ENCODE measurements around the gene CADPS2.

CADPS2 gene

GRCh38 chr7:122789156-122789555, 97.1 kb downstream of the CADPS2 start:
- in situ Hi-C loops (cut with MboI; ENCODE audit: low sequenced_read_pairs): no loop called here

GRCh38 chr7:122770686-122771335, 115.4 kb downstream of the CADPS2 start:
- in situ Hi-C loops (cut with MboI; ENCODE audit: low sequenced_read_pairs): no loop called here

- in situ Hi-C loops (cut with MboI; ENCODE audit: low sequenced_read_pairs): no loop called here
Measured at GRCh38 chr7:122768827-122769226, 117.4 kb downstream of the CADPS2 start.

DNA sequence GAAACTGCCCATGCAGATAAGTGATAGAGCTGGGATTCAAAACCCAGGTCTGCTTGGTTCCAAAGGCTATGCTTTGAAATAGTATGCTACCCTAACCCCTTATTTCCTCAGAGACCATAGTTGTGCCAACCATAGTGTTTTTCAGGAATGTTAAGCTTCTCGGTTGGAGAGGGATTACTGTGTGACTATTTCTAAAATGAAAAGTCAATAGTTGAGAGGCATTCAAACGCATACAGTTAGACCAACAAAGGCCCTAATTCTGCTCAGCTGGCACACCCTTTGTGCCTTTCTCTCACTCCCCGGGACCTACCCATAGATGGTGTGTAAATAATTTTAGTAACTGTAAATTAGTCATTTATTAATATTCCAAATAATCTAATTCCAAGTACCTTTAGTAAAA, 118.9 kb downstream of the CADPS2 start:
- in situ Hi-C loops (cut with MboI; ENCODE audit: low sequenced_read_pairs): no loop called here

- in situ Hi-C loops (cut with MboI; ENCODE audit: low sequenced_read_pairs): no loop called here
Measured at GRCh38 chr7:122766593-122766992, 119.7 kb downstream of the CADPS2 start.

- in situ Hi-C loops (cut with MboI; ENCODE audit: low sequenced_read_pairs): no loop called here
Measured at GRCh38 chr7:122764902-122765301, 121.4 kb downstream of the CADPS2 start.

DNA sequence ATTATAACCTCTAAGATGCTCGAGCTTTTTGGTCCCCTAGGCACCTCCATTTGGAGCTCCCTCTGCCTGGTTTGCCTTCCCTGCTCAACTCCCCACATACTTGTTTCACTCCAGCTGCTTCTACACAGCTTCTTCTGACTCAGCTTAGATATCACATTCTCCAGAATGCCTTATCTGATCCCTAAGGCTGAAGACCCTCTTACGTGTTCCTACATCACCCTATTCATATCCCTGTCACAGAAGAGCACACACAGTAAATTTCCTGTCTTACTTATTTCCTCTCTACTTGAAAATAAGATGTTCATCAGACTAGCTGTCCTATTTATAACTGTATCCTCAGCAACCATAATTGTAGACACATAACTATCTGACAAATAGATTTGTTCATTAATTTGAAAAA, 122.2 kb downstream of the CADPS2 start:
- in situ Hi-C loops (cut with MboI; ENCODE audit: low sequenced_read_pairs): no loop called here

DNA sequence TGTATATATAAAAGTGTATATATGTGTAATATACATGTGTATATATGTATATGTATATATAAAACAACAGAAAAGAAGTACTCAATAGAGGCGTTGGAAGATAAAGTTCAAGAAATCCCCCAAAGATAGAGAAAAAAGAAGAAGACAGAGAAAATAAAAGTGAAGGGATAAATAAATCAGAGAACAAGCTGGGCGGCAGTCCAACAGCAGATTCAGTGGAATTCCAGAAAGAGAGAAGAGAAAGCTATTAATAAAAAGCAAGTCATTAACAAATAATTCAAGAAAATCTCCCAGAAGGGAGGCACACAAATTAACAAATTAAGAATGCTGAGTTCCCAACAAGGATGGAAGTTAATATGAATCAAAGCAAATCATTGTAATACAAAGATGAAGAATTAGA, 124.2 kb downstream of the CADPS2 start:
- in situ Hi-C loops (cut with MboI; ENCODE audit: low sequenced_read_pairs): no loop called here

- in situ Hi-C loops (cut with MboI; ENCODE audit: low sequenced_read_pairs): no loop called here
Measured at GRCh38 chr7:122758501-122758900, 127.8 kb downstream of the CADPS2 start.

DNA sequence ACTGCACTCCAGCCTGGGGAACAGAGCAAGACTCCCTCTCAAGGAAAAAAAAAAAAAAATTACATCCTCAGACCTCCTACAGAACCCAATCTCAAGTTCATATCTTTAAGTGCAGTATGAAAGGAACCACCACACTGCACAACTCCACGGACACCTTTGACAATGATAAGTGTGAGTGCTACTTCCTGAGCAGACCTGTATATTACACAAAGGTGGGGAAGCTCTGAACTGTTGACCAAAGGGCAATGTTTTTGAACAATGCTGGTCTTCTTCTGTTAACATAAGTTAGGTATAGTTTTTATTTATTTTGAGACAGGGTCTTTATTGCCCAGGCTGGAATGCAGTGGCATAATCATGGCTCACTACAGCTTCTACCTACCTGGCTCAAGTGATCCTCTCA, 129.4 kb downstream of the CADPS2 start:
- in situ Hi-C loops (cut with MboI; ENCODE audit: low sequenced_read_pairs): no loop called here

DNA sequence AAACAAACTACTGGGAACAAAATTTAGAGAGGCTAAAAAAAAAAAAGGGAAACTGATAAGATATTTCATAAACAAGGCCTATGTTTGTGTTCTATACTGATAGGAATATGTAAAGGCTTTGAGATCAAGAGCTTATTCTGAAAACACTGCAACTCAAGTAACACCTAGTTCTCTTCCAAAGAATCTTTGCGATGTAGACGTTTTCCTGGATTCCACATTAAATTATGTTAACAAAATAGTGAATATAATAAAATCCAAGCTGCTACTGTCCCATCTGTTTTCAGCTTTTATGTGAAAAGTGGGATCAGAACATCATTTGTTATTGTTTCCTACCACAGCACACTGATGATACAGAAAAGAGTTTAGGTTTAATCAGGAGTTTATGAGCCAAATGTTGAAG, 130.6 kb downstream of the CADPS2 start:
- in situ Hi-C loops (cut with MboI; ENCODE audit: low sequenced_read_pairs): no loop called here

DNA sequence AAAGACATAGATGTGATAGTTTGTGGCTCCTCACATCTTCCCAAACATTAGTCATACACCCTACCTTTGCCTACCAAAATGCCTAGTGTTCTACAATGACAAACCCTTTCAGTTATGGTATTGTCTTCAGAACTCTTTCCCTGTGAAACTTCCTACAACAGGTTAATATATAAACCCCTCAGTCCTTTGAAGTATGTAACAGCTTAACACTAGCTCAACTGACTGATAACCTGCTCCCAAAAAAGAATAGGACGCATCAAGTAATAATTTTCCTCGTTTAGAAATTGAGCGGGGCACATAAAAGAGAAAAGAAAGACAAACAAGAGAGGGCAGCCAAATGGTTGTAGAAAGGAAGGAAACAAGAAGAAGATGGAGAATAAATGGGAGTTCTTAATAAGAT, 133.7 kb downstream of the CADPS2 start:
- in situ Hi-C loops (cut with MboI; ENCODE audit: low sequenced_read_pairs): no loop called here

DNA sequence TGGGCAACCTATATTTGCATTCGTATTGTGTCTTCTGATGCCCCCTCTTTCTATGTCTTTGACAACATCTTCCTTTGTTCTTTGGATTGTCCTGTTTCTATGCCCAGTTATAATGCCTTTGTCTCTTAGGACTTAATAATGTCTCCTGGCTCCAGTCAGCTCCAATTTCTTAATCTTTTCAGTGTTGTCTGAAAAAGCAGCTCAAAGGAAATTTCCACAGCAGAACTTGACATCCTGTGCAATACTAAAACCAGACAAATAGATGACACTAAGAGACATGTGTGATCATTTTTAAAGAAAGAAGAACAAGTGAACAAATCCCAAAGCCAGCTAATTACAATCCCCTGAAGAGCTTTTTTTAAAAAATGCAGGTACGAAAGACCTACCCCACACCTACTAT, 135.9 kb downstream of the CADPS2 start:
- in situ Hi-C loops (cut with MboI; ENCODE audit: low sequenced_read_pairs): no loop called here

GRCh38 chr7:122748195-122748594, 138.1 kb downstream of the CADPS2 start:
- in situ Hi-C loops (cut with MboI; ENCODE audit: low sequenced_read_pairs): no loop called here

GRCh38 chr7:122746948-122747347, 139.3 kb downstream of the CADPS2 start:
- in situ Hi-C loops (cut with MboI; ENCODE audit: low sequenced_read_pairs): no loop called here

DNA sequence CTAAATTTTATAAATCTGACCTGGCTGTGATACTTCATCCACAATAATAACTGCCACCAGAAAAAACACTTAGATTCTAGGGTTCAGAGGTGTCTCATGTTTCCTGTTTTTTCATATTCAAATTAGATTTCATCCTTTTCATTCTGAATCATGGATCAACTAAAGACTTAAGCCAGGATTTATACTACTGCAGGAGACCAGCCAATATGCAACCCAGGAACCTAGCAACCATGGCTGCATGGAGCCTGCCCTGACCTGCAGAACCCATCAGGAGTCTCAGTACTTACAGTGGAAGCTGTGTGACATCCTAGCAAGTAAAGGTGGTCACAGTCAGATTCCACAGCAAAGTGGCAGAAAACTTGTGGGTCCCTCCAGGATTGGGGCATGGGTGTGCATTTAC, 143.0 kb downstream of the CADPS2 start:
- in situ Hi-C loops (cut with MboI; ENCODE audit: low sequenced_read_pairs): no loop called here

DNA sequence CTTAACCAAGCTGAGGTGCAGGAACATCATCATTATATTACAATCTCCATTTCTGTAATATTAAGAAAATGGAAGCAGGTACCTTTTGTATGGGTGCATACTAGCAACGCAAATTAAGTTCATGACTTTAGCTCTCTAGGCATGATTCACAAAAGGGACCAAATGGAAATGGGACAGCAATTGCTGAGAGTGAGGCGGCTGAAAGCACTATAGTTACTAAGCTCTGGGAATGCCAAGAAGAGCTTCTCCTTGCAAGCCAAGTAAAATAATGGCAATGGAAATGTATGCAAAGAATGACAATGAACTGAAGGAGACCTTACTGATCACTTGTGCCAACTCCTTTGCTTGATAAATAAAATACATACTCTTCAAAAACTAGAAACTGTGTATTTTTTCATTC, 147.3 kb downstream of the CADPS2 start:
- in situ Hi-C loops (cut with MboI; ENCODE audit: low sequenced_read_pairs): no loop called here

GRCh38 chr7:122736183-122736582, 150.1 kb downstream of the CADPS2 start:
- in situ Hi-C loops (cut with MboI; ENCODE audit: low sequenced_read_pairs): no loop called here

- in situ Hi-C loops (cut with MboI; ENCODE audit: low sequenced_read_pairs): no loop called here
Measured at GRCh38 chr7:122727759-122728158, 158.5 kb downstream of the CADPS2 start.

GRCh38 chr7:122727354-122727753, 158.9 kb downstream of the CADPS2 start:
- in situ Hi-C loops (cut with MboI; ENCODE audit: low sequenced_read_pairs): no loop called here

- in situ Hi-C loops (cut with MboI; ENCODE audit: low sequenced_read_pairs): no loop called here
Measured at GRCh38 chr7:122726881-122727280, 159.4 kb downstream of the CADPS2 start.

DNA sequence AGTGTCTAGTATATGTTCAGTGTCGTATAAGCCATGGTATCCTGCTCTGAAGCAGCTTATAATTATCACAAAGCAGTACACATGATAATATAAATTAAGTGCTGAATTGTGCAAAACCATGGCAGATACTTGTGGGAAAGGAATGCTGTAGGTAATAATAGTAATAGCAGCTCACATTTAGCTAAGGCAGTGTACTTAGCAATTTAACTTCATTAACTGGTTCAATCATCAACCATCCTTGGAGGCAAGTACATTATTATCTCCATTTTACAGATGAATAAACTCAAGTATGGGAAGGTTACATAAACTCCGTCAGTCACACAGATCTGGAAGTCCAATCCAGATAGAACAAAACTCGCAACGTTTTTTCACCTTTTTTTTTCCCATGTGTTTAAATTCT, 161.9 kb downstream of the CADPS2 start:
- in situ Hi-C loops (cut with MboI; ENCODE audit: low sequenced_read_pairs): no loop called here

DNA sequence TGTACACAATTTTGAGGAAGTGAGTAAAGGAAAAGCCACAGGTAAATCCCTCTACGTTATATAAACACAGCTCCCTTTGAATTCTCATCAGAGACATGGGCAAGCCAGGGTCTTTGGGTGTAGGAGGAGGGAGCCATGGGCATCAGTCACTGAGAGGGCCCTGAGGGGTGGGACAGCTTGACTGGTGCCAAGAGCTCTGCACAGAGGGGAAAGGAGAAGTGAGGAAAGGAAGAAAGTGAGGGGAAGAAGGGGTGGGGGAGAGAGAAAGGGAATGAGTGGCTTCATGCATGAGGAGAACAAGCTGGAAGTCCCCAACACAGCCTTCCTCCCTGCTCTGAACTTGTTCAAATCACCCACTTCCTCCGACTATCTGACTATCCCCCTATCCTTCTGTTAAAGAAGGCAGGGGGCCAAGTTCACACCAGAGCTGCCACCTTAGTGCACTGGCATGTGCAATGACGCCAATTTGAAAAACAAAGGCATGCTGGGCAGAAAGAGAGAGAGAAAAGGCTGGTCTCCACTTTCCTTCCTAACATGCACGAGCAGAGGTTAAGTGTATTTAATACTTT, 167.2 kb downstream of the CADPS2 start:
- in situ Hi-C loops (cut with MboI; ENCODE audit: low sequenced_read_pairs): no loop called here

Measured in HL-60/S4 (cell line).